GM12892 (cell line): ENCODE data around the gene EARS2.

Source experiments
- POLR2A ChIP-seq: IDR thresholded peaks from 2 replicates; pipeline ENCODE4 v1.6.1; 2011; ENCODE audit warnings: low read depth, low read length, control low read depth
- TAF1 ChIP-seq: IDR thresholded peaks from 2 replicates; pipeline ENCODE4 v1.6.1; 2011; ENCODE audit warnings: low read depth, mild to moderate bottlenecking, control low read depth, low read length, borderline replicate concordance

- no peak for TF ChIP-seq TAF1
- TF ChIP-seq POLR2A = no peak
Observed at GRCh38 chr16:23491490-23492391, 65.4 kb downstream of the EARS2 start.
